IMR-90 (cell line): ENCODE measurements around the gene ANKRD63. TPM values are rescaled to one million over a fixed set of nuclear protein-coding genes. Genes with fewer than 3 reads are reported as not detected.

Source experiments
- ATAC-seq: fragments of 200-7000 bp; cut with Tn5 transposase; 2 replicates; pipeline ENCODE4 v1.9.1; 2020; ENCODE audit warnings: low read depth, mild to moderate bottlenecking, moderate library complexity
- BruUV-seq: library from RNA; stranded (reverse); fragments of 400-500 nt; replicated peaks from 2 replicates; lab custom pipeline; 2021; lab: Mats Ljungman, UMichigan
- CTCF ChIA-PET: fragments of 300-600 bp; formaldehyde crosslinking; extraction: SDS; loops from one replicate; lab custom pipeline; 2021; ENCODE audit warnings: antibody characterized with exemption; lab: Yijun Ruan, JAX
- POLR2A ChIA-PET: fragments of 300-600 bp; sonication (Branson Sonifier 250); formaldehyde crosslinking; loops from one replicate; lab custom pipeline; 2022; ENCODE audit warnings: antibody characterized with exemption; ENCODE audit not compliant: unreplicated experiment; lab: Charles Lee
- DNase-seq: peaks from one replicate; pipeline ENCODE4 v3.0.0; 2013
- H2AFZ ChIP-seq: replicated peaks from 2 replicates; pipeline ENCODE3; 2013; ENCODE audit warnings: low read length, mild to moderate bottlenecking; ENCODE audit not compliant: poor library complexity
- H2AK5ac ChIP-seq: 2 replicates; pipeline ENCODE4 v1.6.1; 2013; ENCODE audit warnings: low read depth, low read length, inconsistent platforms
- H2AK9ac ChIP-seq: replicated peaks from 2 replicates; pipeline ENCODE3; 2013; ENCODE audit warnings: mild to moderate bottlenecking, low read depth, low read length, moderate library complexity; ENCODE audit not compliant: poor library complexity
- H2BK120ac ChIP-seq: 2 replicates; pipeline ENCODE4 v1.6.1; 2013; ENCODE audit warnings: low read depth, low read length, inconsistent platforms
- H2BK15ac ChIP-seq: 3 replicates; pipeline ENCODE4 v1.6.1; 2013; ENCODE audit warnings: low read depth, low read length, inconsistent platforms
- H2BK20ac ChIP-seq: 2 replicates; pipeline ENCODE4 v1.6.1; 2013; ENCODE audit warnings: low read depth, mild to moderate bottlenecking, inconsistent platforms, low read length, moderate library complexity
- H2BK5ac ChIP-seq: 2 replicates; pipeline ENCODE4 v1.6.1; 2013; ENCODE audit warnings: mild to moderate bottlenecking, low read depth, low read length, inconsistent platforms; ENCODE audit not compliant: poor library complexity, severe bottlenecking
- H3K14ac ChIP-seq: replicated peaks from 2 replicates; pipeline ENCODE4 v1.6.1; 2013; ENCODE audit warnings: low read depth, low read length, inconsistent platforms
- H3K18ac ChIP-seq: 2 replicates; pipeline ENCODE4 v1.6.1; 2013; ENCODE audit warnings: low read depth, low read length, control low read depth
- H3K23ac ChIP-seq: 2 replicates; pipeline ENCODE4 v1.6.1; 2013; ENCODE audit warnings: low read depth, low read length, inconsistent platforms
- H3K27ac ChIP-seq: 2 replicates; pipeline ENCODE4 v1.5.1; 2013; ENCODE audit warnings: mild to moderate bottlenecking, control low read depth, low read length; ENCODE audit not compliant: insufficient read depth
- H3K27me3 ChIP-seq: 2 replicates; pipeline ENCODE4 v1.6.1; 2013; ENCODE audit warnings: low read length; ENCODE audit not compliant: control insufficient read depth, insufficient read depth
- H3K36me3 ChIP-seq: 2 replicates; pipeline ENCODE4 v1.6.1; 2013; ENCODE audit warnings: low read length, mixed read lengths; ENCODE audit not compliant: control insufficient read depth, insufficient read depth
- H3K4ac ChIP-seq: 2 replicates; pipeline ENCODE4 v1.6.1; 2013; ENCODE audit warnings: low read depth, low read length, inconsistent platforms
- H3K4me1 ChIP-seq: 2 replicates; pipeline ENCODE4 v1.6.1; 2013; ENCODE audit warnings: low read length, mixed read lengths; ENCODE audit not compliant: control insufficient read depth, insufficient read depth
- H3K4me2 ChIP-seq: 2 replicates; pipeline ENCODE4 v1.6.1; 2013; ENCODE audit warnings: low read depth, mild to moderate bottlenecking, control low read depth, low read length, moderate library complexity
- H3K4me3 ChIP-seq: 2 replicates; pipeline ENCODE4 v1.5.1; 2013; ENCODE audit warnings: low read depth, mild to moderate bottlenecking, control low read depth, low read length, moderate library complexity; ENCODE audit not compliant: insufficient read depth
- H3K56ac ChIP-seq: 2 replicates; pipeline ENCODE4 v1.6.1; 2013; ENCODE audit warnings: low read length, inconsistent platforms; ENCODE audit not compliant: insufficient read depth; ENCODE audit errors: extremely low read depth
- H3K79me1 ChIP-seq, 2 experiments: 2 replicates each; pipeline ENCODE4 v1.6.1; 2013; ENCODE audit warnings: low read length in 2 of 2, inconsistent platforms in 1 of 2, low read depth in 1 of 2
- H3K9ac ChIP-seq: 2 replicates; pipeline ENCODE4 v1.6.1; 2013; ENCODE audit warnings: low read depth, low read length, control low read depth
- H3K9me1 ChIP-seq: 2 replicates; pipeline ENCODE4 v1.6.1; 2013; ENCODE audit warnings: low read length, inconsistent platforms; ENCODE audit not compliant: insufficient read depth
- H3K9me3 ChIP-seq: 2 replicates; pipeline ENCODE4 v1.6.1; 2013; ENCODE audit warnings: low read length; ENCODE audit not compliant: control insufficient read depth, insufficient read depth
- H4K20me1 ChIP-seq: 2 replicates; pipeline ENCODE4 v1.6.1; 2013; ENCODE audit warnings: low read length, inconsistent platforms; ENCODE audit not compliant: insufficient read depth
- H4K5ac ChIP-seq: 2 replicates; pipeline ENCODE4 v1.6.1; 2013; ENCODE audit warnings: mild to moderate bottlenecking, low read depth, low read length, control low read depth
- H4K8ac ChIP-seq, 2 experiments: 2 replicates each; pipeline ENCODE4 v1.6.1; 2013; ENCODE audit warnings: low read depth in 2 of 2, low read length in 2 of 2, control low read depth in 1 of 2, inconsistent platforms in 1 of 2
- H4K91ac ChIP-seq: 2 replicates; pipeline ENCODE4 v1.6.1; 2013; ENCODE audit warnings: low read depth, low read length, inconsistent platforms; ENCODE audit not compliant: insufficient read depth
- BHLHE40 ChIP-seq: fragments of 150-350 bp; IDR thresholded peaks from 2 replicates; pipeline ENCODE4 v1.6.1; 2016; ENCODE audit warnings: mild to moderate bottlenecking, low read depth, low read length
- CEBPB ChIP-seq: IDR thresholded peaks from 2 replicates; pipeline ENCODE4 v1.6.1; 2012; ENCODE audit warnings: low read depth, low read length, improper control_type of control experiment
- CHD1 ChIP-seq: IDR thresholded peaks from 2 replicates; pipeline ENCODE4 v1.6.1; 2012; ENCODE audit warnings: low read depth, low read length, improper control_type of control experiment
- ELK1 ChIP-seq: fragments of 150-350 bp; IDR thresholded peaks from 2 replicates; pipeline ENCODE4 v1.6.1; 2016; ENCODE audit warnings: low read depth, mild to moderate bottlenecking, low read length, moderate library complexity, borderline replicate concordance
- FOS ChIP-seq: fragments of 150-350 bp; IDR thresholded peaks from 2 replicates; pipeline ENCODE4 v1.6.1; 2016; ENCODE audit warnings: low read depth, low read length
- MAFK ChIP-seq: IDR thresholded peaks from 2 replicates; pipeline ENCODE4 v1.6.1; 2012; ENCODE audit warnings: low read depth, low read length, improper control_type of control experiment
- MAZ ChIP-seq: IDR thresholded peaks from 2 replicates; pipeline ENCODE4 v1.6.1; 2012; ENCODE audit warnings: low read depth, mild to moderate bottlenecking, low read length, improper control_type of control experiment, moderate library complexity, borderline replicate concordance
- MXI1 ChIP-seq: IDR thresholded peaks from 2 replicates; pipeline ENCODE4 v1.6.1; 2012; ENCODE audit warnings: low read depth, mild to moderate bottlenecking, low read length, moderate library complexity, borderline replicate concordance
- POLR2A ChIP-seq: IDR thresholded peaks from 2 replicates; pipeline ENCODE4 v1.6.1; 2012; ENCODE audit warnings: mild to moderate bottlenecking, low read depth, low read length
- RAD21 ChIP-seq: IDR thresholded peaks from 2 replicates; pipeline ENCODE4 v1.6.1; 2012; ENCODE audit warnings: low read length, improper control_type of control experiment
- SMC3 ChIP-seq: fragments of 150-350 bp; IDR thresholded peaks from 2 replicates; pipeline ENCODE4 v1.6.1; 2016; ENCODE audit warnings: low read depth, mild to moderate bottlenecking, antibody characterized with exemption, low read length, moderate library complexity
- USF2 ChIP-seq: fragments of 150-350 bp; IDR thresholded peaks from 2 replicates; pipeline ENCODE4 v1.6.1; 2017; ENCODE audit warnings: mild to moderate bottlenecking, antibody characterized with exemption, low read length, low read depth
- WGBS, 2 experiments: methylation state at CpG; one replicate each; pipeline versions ENCODE4 v1.1.5 to v1.1.7; 2013; ENCODE audit warnings: missing lambda C conversion rate in 2 of 2; ENCODE audit not compliant: insufficient read length in 1 of 2; ENCODE audit errors: extremely low coverage in 2 of 2; 5-methylcytosine and 5-hydroxymethylcytosine counted together
- dilution Hi-C: fragments of 300-500 bp; cut with HindIII; formaldehyde crosslinking; loops from one replicate; pipeline ENCODE4 v1.14.3; 2018; ENCODE audit warnings: low sequenced_read_pairs; ENCODE audit not compliant: unreplicated experiment
- in situ Hi-C: fragments of 300-500 bp; cut with MboI; formaldehyde crosslinking; loops from 3 replicates; pipeline ENCODE4 v1.14.3; 2019; ENCODE audit warnings: low sequenced_read_pairs, inconsistent platforms, mixed read lengths
- intact Hi-C: fragments of 100-400 bp; cut with micrococcal nuclease; formaldehyde crosslinking; loops from 2 replicates; pipeline ENCODE4 v1.10.0; 2022
- polyA plus RNA-seq, 3 experiments: library from polyadenylated mRNA; depleted of rRNA; stranded (reverse); fragments of >200 nt; gene quantifications; 2 replicates each; pipeline ENCODE4 v1.2.3, GENCODE V29; 2012; ENCODE audit warnings: low replicate concordance in 1 of 3
- total RNA-seq: library from RNA; depleted of rRNA; stranded (reverse); fragments of >200 nt; gene quantifications from 2 replicates; pipeline ENCODE4 v1.2.3, GENCODE V29; 2012

The ANKRD63 gene
- total and polyA plus RNA-seq, 2 of the 4 experiments (the other 2 are of a cell fraction), result not detected

GRCh38 chr15:40276927-40277326, 5.9 kb downstream of the ANKRD63 start:
- in situ Hi-C loops (loop anchor here (5.0 kb wide), 1 partner anchor 150 kb away; no protein-coding TSS in a partner anchor), intact Hi-C loops (no loop called here), dilution Hi-C loops (no loop called here)
- Histone ChIP-seq H3K36me3 (no peaks in the 10 kb centered on the region), H3K27ac (no peak overlapping the region), H2BK120ac (no peak overlapping the region), H3K9me3 (no peaks in the 10 kb centered on the region), H2AK5ac (no peak overlapping the region), H4K91ac (no peak overlapping the region), H3K14ac (no peak overlapping the region), H3K23ac (no peak overlapping the region; the same call in 1 of the 2 replicates), H3K79me1 (no peaks in the 10 kb centered on the region), H2BK20ac (no peak overlapping the region), H3K4me2 (no peak overlapping the region), H3K4me3 (no peak overlapping the region), H3K9ac (no peak overlapping the region), H4K20me1 (no peaks in the 10 kb centered on the region), H2BK5ac (no peak overlapping the region), H2BK15ac (no peak overlapping the region), H2AK9ac (no peak overlapping the region), H4K8ac (no peak overlapping the region), H2AFZ (no peak overlapping the region), H3K4ac (no peak overlapping the region), H3K27me3 (peaks cover 42% of the 10 kb centered on the region), H3K4me1 (no peaks in the 10 kb centered on the region), H3K9me1 (no peaks in the 10 kb centered on the region), H4K5ac (no peak overlapping the region), H3K56ac (no peak overlapping the region), H3K18ac (no peak overlapping the region)
- WGBS, 2 experiments, result 65% methylated on average over 2 of the region's 4 CpGs; no CpG with 5 or more reads in 1 of the 2 experiments
- CTCF ChIA-PET, result interaction anchor here (6.0 kb wide), 1 partner anchor 59 kb away, joined by 81 read pairs; no protein-coding TSS in a partner anchor
- ATAC-seq, result no peak
- DNase-seq, result no peak
- POLR2A ChIA-PET, result no interaction called here
- BruUV-seq, result no TSS peak
- TF ChIP-seq CEBPB (no peak), MAZ (no peak), MAFK (no peak), USF2 (no peak), BHLHE40 (no peak), FOS (no peak), ELK1 (no peak), POLR2A (no peak), SMC3 (no peak), RAD21 (no peak), MXI1 (no peak), CHD1 (no peak)
